Measurements from ENCODE around the gene SLC39A11. TPM values are rescaled to one million over a fixed set of nuclear protein-coding genes. Genes with fewer than 3 reads are reported as not detected.
"Not testable (repeated sequence)": the region's sequence is repeated elsewhere in the genome, so short reads cannot be mapped to it uniquely, and the experiment has no call there.

SLC39A11 gene
- total RNA-seq, 2 experiments from 2014 or later, result 25.6 to 51.5 TPM

DNA sequence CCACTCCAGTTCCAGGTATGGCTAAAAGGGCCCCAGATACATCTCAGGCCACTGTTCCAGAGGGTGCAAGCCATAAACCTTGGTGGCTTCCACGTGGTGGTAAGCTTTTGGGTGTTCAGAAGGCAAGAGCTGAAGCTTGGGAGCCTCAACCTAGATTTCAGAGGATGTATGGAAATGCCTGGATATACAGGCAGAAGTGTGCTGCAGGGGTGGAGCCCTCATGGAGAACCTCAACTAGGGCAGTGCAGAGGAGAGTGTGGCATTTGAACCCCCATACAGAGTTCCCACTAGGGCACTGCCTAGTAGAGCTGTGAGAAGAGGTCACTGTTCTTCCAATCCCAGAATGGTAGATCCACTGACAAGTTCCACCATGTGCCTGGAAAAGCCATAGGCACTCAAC is 267.3 kb downstream of the SLC39A11 start:
- intact Hi-C loops (cut with micrococcal nuclease; ENCODE audit: unreplicated experiment), result no loop called here
- POLR2A ChIA-PET, result interaction anchor here (0.7 kb wide), 1 partner anchor 96 kb away, joined by 3 read pairs; no protein-coding TSS in a partner anchor
- no TSS peak for BruUV-seq (replicated peaks)
- CTCF ChIA-PET (ENCODE audit: unreplicated experiment), result no interaction called here
- no peak overlapping the region for H3K27ac ChIP-seq (ENCODE audit: low read depth, low read length, poor library complexity, severe bottlenecking)
- H3K79me2 ChIP-seq (ENCODE audit: insufficient read depth, low read depth, low read length), result no peaks in the 10 kb centered on the region
- H3K9me3 ChIP-seq (ENCODE audit: low read length), result peaks cover 20% of the 10 kb centered on the region
- TF ChIP-seq, protein P1, sequence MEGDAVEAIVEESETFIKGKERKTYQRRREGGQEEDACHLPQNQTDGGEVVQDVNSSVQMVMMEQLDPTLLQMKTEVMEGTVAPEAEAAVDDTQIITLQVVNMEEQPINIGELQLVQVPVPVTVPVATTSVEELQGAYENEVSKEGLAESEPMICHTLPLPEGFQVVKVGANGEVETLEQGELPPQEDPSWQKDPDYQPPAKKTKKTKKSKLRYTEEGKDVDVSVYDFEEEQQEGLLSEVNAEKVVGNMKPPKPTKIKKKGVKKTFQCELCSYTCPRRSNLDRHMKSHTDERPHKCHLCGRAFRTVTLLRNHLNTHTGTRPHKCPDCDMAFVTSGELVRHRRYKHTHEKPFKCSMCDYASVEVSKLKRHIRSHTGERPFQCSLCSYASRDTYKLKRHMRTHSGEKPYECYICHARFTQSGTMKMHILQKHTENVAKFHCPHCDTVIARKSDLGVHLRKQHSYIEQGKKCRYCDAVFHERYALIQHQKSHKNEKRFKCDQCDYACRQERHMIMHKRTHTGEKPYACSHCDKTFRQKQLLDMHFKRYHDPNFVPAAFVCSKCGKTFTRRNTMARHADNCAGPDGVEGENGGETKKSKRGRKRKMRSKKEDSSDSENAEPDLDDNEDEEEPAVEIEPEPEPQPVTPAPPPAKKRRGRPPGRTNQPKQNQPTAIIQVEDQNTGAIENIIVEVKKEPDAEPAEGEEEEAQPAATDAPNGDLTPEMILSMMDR (conservative IDR thresholded peaks at IDR 0.05; ENCODE audit: low read length), result no peak
- H2AFZ ChIP-seq (ENCODE audit: low read length), result no peak overlapping the region
- no peak overlapping the region for H3K4me3 ChIP-seq (ENCODE audit: low read depth, low read length, poor library complexity, severe bottlenecking)
- no peaks in the 10 kb centered on the region for H3K9me2 ChIP-seq (ENCODE audit: insufficient read depth, low read length)
- no peaks in the 10 kb centered on the region for H4K20me1 ChIP-seq (ENCODE audit: insufficient read depth, low read length)
- H3K36me3 ChIP-seq (ENCODE audit: insufficient read depth, low read length), result peaks cover 5% of the 10 kb centered on the region; the same call in 1 of the 2 replicates
- H3K4me1 ChIP-seq (ENCODE audit: insufficient read depth, low read length, poor library complexity, severe bottlenecking), result peaks cover 4% of the 10 kb centered on the region
- DNase-seq (ENCODE audit: low spot score), result no peak
- H3K4me2 ChIP-seq (ENCODE audit: low read length), result no peak overlapping the region

DNA sequence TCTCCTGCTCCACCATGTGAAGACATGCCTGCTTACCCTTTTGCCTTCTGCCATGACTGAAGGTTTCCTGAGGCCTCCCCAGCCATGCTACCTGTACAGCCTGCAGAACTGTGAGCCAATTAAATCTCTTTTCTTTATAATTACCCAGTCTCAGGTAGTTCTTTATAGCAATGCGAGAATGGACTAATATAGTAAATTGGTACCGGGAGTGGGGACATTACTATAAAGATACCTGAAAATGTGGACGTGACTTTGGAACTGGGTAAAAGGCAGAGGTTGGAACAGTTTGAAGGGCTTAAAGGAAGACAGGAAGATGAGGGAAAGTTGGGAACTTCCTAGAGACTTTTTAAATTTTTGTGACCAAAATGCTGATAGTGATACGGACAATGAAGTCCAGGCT is 268.2 kb downstream of the SLC39A11 start:
- CTCF ChIA-PET (ENCODE audit: unreplicated experiment), result not testable (repeated sequence)

DNA sequence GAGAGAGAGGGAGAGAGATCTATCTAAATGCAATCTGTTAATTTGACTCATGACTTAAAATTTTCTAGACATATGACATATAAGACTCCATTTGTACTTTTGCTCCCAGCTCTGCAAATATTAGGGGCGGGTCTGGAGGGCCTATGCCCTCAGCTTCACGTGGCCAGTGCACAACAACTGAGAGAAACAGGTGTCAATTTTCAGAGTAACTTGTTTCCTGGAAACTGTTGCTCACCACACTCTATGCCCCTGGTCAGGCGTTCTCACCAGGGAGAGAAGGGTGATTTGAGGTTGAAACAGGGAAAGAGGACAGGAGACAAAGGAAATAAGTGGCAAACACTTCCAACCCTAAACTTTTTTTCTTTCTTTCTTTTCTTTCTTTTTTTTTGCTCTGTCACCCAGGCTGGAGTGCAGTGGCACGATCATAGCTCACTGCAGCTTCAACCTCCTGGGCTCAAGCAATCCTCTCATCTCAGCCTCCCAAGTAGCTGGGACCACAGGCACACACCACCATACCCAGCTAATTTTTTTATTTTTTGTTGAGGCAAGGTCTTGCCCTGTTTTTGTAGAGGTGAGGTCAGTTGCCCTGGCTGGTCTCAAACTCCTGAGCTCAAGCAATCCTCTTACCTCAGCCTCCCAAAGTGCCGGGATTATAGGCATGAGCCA is 270.0 kb downstream of the SLC39A11 start:
- DNase-seq (ENCODE audit: low spot score), result no peak
- intact Hi-C loops (cut with micrococcal nuclease; ENCODE audit: unreplicated experiment), result no loop called here

More for the DNA sequence above, 268.2 kb downstream of the SLC39A11 start:
- H3K4me3 ChIP-seq (ENCODE audit: low read depth, low read length, poor library complexity, severe bottlenecking); H3K79me2 ChIP-seq (ENCODE audit: insufficient read depth, low read depth, low read length); H4K20me1 ChIP-seq (ENCODE audit: insufficient read depth, low read length); BruUV-seq (replicated peaks); H3K9me2 ChIP-seq (ENCODE audit: insufficient read depth, low read length); H3K4me2 ChIP-seq (ENCODE audit: low read length); intact Hi-C loops (cut with micrococcal nuclease; ENCODE audit: unreplicated experiment); H2AFZ ChIP-seq (ENCODE audit: low read length); H3K36me3 ChIP-seq (ENCODE audit: insufficient read depth, low read length); H3K4me1 ChIP-seq (ENCODE audit: insufficient read depth, low read length, poor library complexity, severe bottlenecking); H3K27ac ChIP-seq (ENCODE audit: low read depth, low read length, poor library complexity, severe bottlenecking); POLR2A ChIA-PET; DNase-seq (ENCODE audit: low spot score): not testable (repeated sequence)
- H3K9me3 ChIP-seq (ENCODE audit: low read length), result peaks cover 20% of the 10 kb centered on the region

More for the DNA sequence above, 270.0 kb downstream of the SLC39A11 start:
- Histone ChIP-seq H3K9me2 (ENCODE audit: insufficient read depth, low read length) (no peaks in the 10 kb centered on the region), H3K4me2 (ENCODE audit: low read length) (no peak overlapping the region), H3K27ac (ENCODE audit: low read depth, low read length, poor library complexity, severe bottlenecking) (no peak overlapping the region), H4K20me1 (ENCODE audit: insufficient read depth, low read length) (no peaks in the 10 kb centered on the region), H3K9me3 (ENCODE audit: low read length) (peaks cover 20% of the 10 kb centered on the region), H3K36me3 (ENCODE audit: insufficient read depth, low read length) (peaks cover 14% of the 10 kb centered on the region; the same call in 1 of the 2 replicates), H3K79me2 (ENCODE audit: insufficient read depth, low read depth, low read length) (no peaks in the 10 kb centered on the region), H3K4me3 (ENCODE audit: low read depth, low read length, poor library complexity, severe bottlenecking) (no peak overlapping the region), H3K4me1 (ENCODE audit: insufficient read depth, low read length, poor library complexity, severe bottlenecking) (no peaks in the 10 kb centered on the region), H2AFZ (ENCODE audit: low read length) (no peak overlapping the region)
- BruUV-seq (replicated peaks), result no TSS peak
- CTCF ChIA-PET (ENCODE audit: unreplicated experiment), result no interaction called here
- POLR2A ChIA-PET, result interaction anchor here (0.7 kb wide), 1 partner anchor 24 kb away, joined by 3 read pairs; no protein-coding TSS in a partner anchor
- TF ChIP-seq, protein P1 (conservative IDR thresholded peaks at IDR 0.05; ENCODE audit: low read length), result no peak
- TF ChIP-seq EZH2phosphoT487 (IDR thresholded peaks at IDR 0.05; ENCODE audit: borderline replicate concordance, low read depth, low read length), result no peak

All from OCI-LY7 (cell line).